H1 (cell line): ENCODE data around the gene OR2M4. TPM values are rescaled to one million over a fixed set of nuclear protein-coding genes. Genes with fewer than 3 reads are reported as not detected.

ENCODE experiments used
- CTCF ChIA-PET: fragments of 300-600 bp; sonication (Branson Sonifier 250); formaldehyde crosslinking; loops from one replicate; lab custom pipeline; 2021; ENCODE audit not compliant: partially characterized antibody; lab: Charles Lee
- POLR2A ChIA-PET: fragments of 300-600 bp; sonication (Branson Sonifier 250); formaldehyde crosslinking; loops from one replicate; lab custom pipeline; 2021; ENCODE audit warnings: inconsistent platforms; ENCODE audit not compliant: partially characterized antibody; lab: Charles Lee
- DNase-seq, 2 experiments: peaks; one replicate each; pipeline versions ENCODE4 v3.0.0 to v3.0.0-alpha.2; 2010 to 2022; ENCODE audit warnings: low spot score in 2 of 2, low read depth in 1 of 2, mixed read lengths in 1 of 2
- FAIRE-seq: peaks from 2 replicates; lab custom pipeline; 2011; peaks lifted over from hg19 to GRCh38; lab: Jason Lieb, UNC
- H2AFZ ChIP-seq: 2 replicates; pipeline ENCODE4 v1.8.1; 2012; ENCODE audit warnings: low read length, inconsistent platforms
- H2AK5ac ChIP-seq: 2 replicates; pipeline ENCODE4 v1.6.1; 2013; ENCODE audit warnings: low read depth, low read length
- H2BK120ac ChIP-seq: replicated peaks from 2 replicates; pipeline ENCODE3; 2013; ENCODE audit warnings: low read depth, low read length, inconsistent platforms
- H2BK12ac ChIP-seq: 2 replicates; pipeline ENCODE4 v1.6.1; 2013; ENCODE audit warnings: low read depth, low read length
- H2BK15ac ChIP-seq: 2 replicates; pipeline ENCODE4 v1.6.1; 2013; ENCODE audit warnings: low read length
- H2BK20ac ChIP-seq: 2 replicates; pipeline ENCODE4 v1.6.1; 2013; ENCODE audit warnings: low read length
- H2BK5ac ChIP-seq: 2 replicates; pipeline ENCODE4 v1.6.1; 2013; ENCODE audit warnings: low read depth, low read length
- H3K14ac ChIP-seq: 2 replicates; pipeline ENCODE4 v1.6.1; 2013; ENCODE audit warnings: inconsistent platforms; ENCODE audit not compliant: insufficient read length
- H3K18ac ChIP-seq: 2 replicates; pipeline ENCODE4 v1.6.1; 2013; ENCODE audit warnings: low read length; ENCODE audit errors: extremely low read depth
- H3K23ac ChIP-seq: 2 replicates; pipeline ENCODE4 v1.6.1; 2013; ENCODE audit warnings: inconsistent platforms; ENCODE audit not compliant: insufficient read length
- H3K23me2 ChIP-seq: 2 replicates; pipeline ENCODE4 v1.6.1; 2013; ENCODE audit warnings: low read depth, low read length
- H3K27ac ChIP-seq: 2 replicates; pipeline ENCODE4 v1.6.1; 2011; ENCODE audit warnings: low read depth, low read length, inconsistent platforms
- H3K27me3 ChIP-seq, 4 experiments: replicated peaks in 1 of 4; 1 replicate in 1 of 4; 2 replicates in 3 of 4; pipeline versions ENCODE4 v1.6.1 to v1.8.1; 2011 to 2013; ENCODE audit warnings: low read length in 3 of 4, mild to moderate bottlenecking in 3 of 4, inconsistent platforms in 2 of 4, mixed read lengths in 2 of 4, moderate library complexity in 1 of 4; ENCODE audit not compliant: control insufficient read depth in 3 of 4, insufficient read depth in 3 of 4; ENCODE audit errors: extremely low read depth in 1 of 4
- H3K36me3 ChIP-seq, 4 experiments: 2 replicates each; pipeline versions ENCODE4 v1.6.1 to v1.8.1; 2011 to 2013; ENCODE audit warnings: mild to moderate bottlenecking in 4 of 4, low read length in 3 of 4, moderate library complexity in 2 of 4, control low read depth in 1 of 4, inconsistent platforms in 1 of 4; ENCODE audit not compliant: insufficient read depth in 4 of 4, control insufficient read depth in 2 of 4
- H3K4ac ChIP-seq: replicated peaks from 2 replicates; pipeline ENCODE3; 2013; ENCODE audit warnings: low read length, low read depth, mixed read lengths, inconsistent platforms; ENCODE audit not compliant: insufficient read length
- H3K4me1 ChIP-seq, 4 experiments: replicated peaks in 1 of 4; 1 replicate in 1 of 4; 2 replicates in 3 of 4; pipeline versions ENCODE4 v1.6.1 to v1.8.1; 2011 to 2013; ENCODE audit warnings: low read length in 3 of 4, inconsistent platforms in 2 of 4, mixed read lengths in 1 of 4; ENCODE audit not compliant: insufficient read depth in 4 of 4, control insufficient read depth in 3 of 4
- H3K4me2 ChIP-seq, 2 experiments: 2 replicates each; pipeline versions ENCODE4 v1.6.1 to v1.8.1; 2011 to 2013; ENCODE audit warnings: low read depth in 2 of 2, low read length in 2 of 2, control low read depth in 1 of 2, inconsistent platforms in 1 of 2, mild to moderate bottlenecking in 1 of 2; ENCODE audit not compliant: insufficient read depth in 1 of 2
- H3K4me3 ChIP-seq, 4 experiments: fragments of 200-600, 300-600 bp in 1 of 4; sonication (generic), shearing (Covaris generic), sonication (Bioruptor Twin) in 1 of 4; 2 replicates each; pipeline versions ENCODE4 v1.5.1 to v1.8.1; 2011 to 2016; ENCODE audit warnings: low read length in 4 of 4, low read depth in 3 of 4, control low read depth in 2 of 4, inconsistent platforms in 2 of 4, mild to moderate bottlenecking in 2 of 4, mixed read lengths in 1 of 4, moderate library complexity in 1 of 4; ENCODE audit not compliant: insufficient read depth in 2 of 4; ENCODE audit errors: extremely low read depth in 1 of 4
- H3K56ac ChIP-seq: replicated peaks from 2 replicates; pipeline ENCODE3; 2013; ENCODE audit warnings: low read depth, mild to moderate bottlenecking, mixed read lengths, low read length, inconsistent platforms; ENCODE audit not compliant: insufficient read length
- H3K79me1 ChIP-seq: 2 replicates; pipeline ENCODE4 v1.6.1; 2013; ENCODE audit warnings: low read depth, low read length, control low read depth
- H3K79me2 ChIP-seq, 2 experiments: 2 replicates each; pipeline versions ENCODE4 v1.6.1 to v1.8.1; 2012 to 2013; ENCODE audit warnings: low read length in 2 of 2, mild to moderate bottlenecking in 2 of 2, inconsistent platforms in 1 of 2; ENCODE audit not compliant: insufficient read depth in 2 of 2, control insufficient read depth in 1 of 2
- H3K9ac ChIP-seq, 4 experiments: replicated peaks in 1 of 4; 1 replicate in 1 of 4; 2 replicates in 3 of 4; pipeline versions ENCODE4 v1.6.1 to v1.8.1; 2011 to 2013; ENCODE audit warnings: low read depth in 3 of 4, low read length in 3 of 4, control low read depth in 2 of 4, mild to moderate bottlenecking in 2 of 4, moderate library complexity in 2 of 4, inconsistent platforms in 1 of 4; ENCODE audit errors: extremely low read depth in 1 of 4
- H3K9me3 ChIP-seq, 2 experiments: 2 replicates each; pipeline versions ENCODE4 v1.6.1 to v1.8.1; 2012 to 2013; ENCODE audit warnings: mild to moderate bottlenecking in 2 of 2, moderate library complexity in 2 of 2, control low read depth in 1 of 2, inconsistent platforms in 1 of 2, low read depth in 1 of 2, low read length in 1 of 2, mixed read lengths in 1 of 2; ENCODE audit not compliant: insufficient read depth in 2 of 2
- H4K20me1 ChIP-seq, 2 experiments: replicated peaks in 1 of 2; 2 replicates each; pipeline versions ENCODE3 to v1.8.1; 2011 to 2013; ENCODE audit warnings: inconsistent platforms in 2 of 2, low read length in 2 of 2, mild to moderate bottlenecking in 1 of 2; ENCODE audit not compliant: insufficient read depth in 2 of 2, control insufficient read depth in 1 of 2
- H4K5ac ChIP-seq: 2 replicates; pipeline ENCODE4 v1.6.1; 2013; ENCODE audit warnings: low read length, low read depth, mixed read lengths, inconsistent platforms; ENCODE audit not compliant: insufficient read length
- H4K8ac ChIP-seq: 2 replicates; pipeline ENCODE4 v1.8.0; 2013; ENCODE audit warnings: mild to moderate bottlenecking, moderate library complexity, low read length, inconsistent platforms; ENCODE audit not compliant: insufficient read depth; ENCODE audit errors: extremely low read depth
- H4K91ac ChIP-seq: replicated peaks from 2 replicates; pipeline ENCODE3; 2013; ENCODE audit warnings: low read length, mixed read lengths, inconsistent platforms; ENCODE audit not compliant: insufficient read length
- BCL11A ChIP-seq, 2 experiments: IDR thresholded peaks; one replicate each; pipeline ENCODE4 v1.6.1; 2011; ENCODE audit warnings: low read depth in 2 of 2, low read length in 2 of 2, mild to moderate bottlenecking in 2 of 2
- EP300 ChIP-seq, 2 experiments: IDR thresholded peaks; 1 replicate in 1 of 2; 2 replicates in 1 of 2; pipeline ENCODE4 v1.6.1; 2011 to 2012; ENCODE audit warnings: low read depth in 2 of 2, low read length in 2 of 2, mild to moderate bottlenecking in 2 of 2, borderline replicate concordance in 1 of 2, inconsistent platforms in 1 of 2, moderate library complexity in 1 of 2
- KDM4A ChIP-seq: IDR thresholded peaks from one replicate; pipeline ENCODE4 v1.7.1; 2012; ENCODE audit warnings: low read depth, mild to moderate bottlenecking, moderate library complexity, low read length, inconsistent platforms; ENCODE audit not compliant: severe bottlenecking
- WGBS, 2 experiments: shearing (Covaris generic) in 1 of 2; methylation state at CpG; one replicate each; pipeline versions ENCODE4 v1.1.6 to v1.1.7; 2013 to 2015; ENCODE audit warnings: low lambda C conversion rate in 2 of 2, mixed read lengths in 2 of 2, inconsistent platforms in 1 of 2, low coverage in 1 of 2, missing lambda C conversion rate in 1 of 2; ENCODE audit not compliant: insufficient replicate concordance in 2 of 2, insufficient coverage in 1 of 2, insufficient read length in 1 of 2; ENCODE audit errors: extremely low coverage in 1 of 2, missing lambda C conversion rate in 1 of 2; 5-methylcytosine and 5-hydroxymethylcytosine counted together
- polyA plus RNA-seq, 7 experiments: library from polyadenylated mRNA; depleted of rRNA in 3 of 7; stranded (reverse) in 5 of 7; unstranded in 2 of 7; fragments of >200 nt in 5 of 7; fragments of 200-250 nt in 2 of 7; gene quantifications; 1 replicate in 5 of 7; 2 replicates in 1 of 7; 4 replicates in 1 of 7; pipeline versions ENCODE4 v1.2.1 to v1.2.3, GENCODE V29; 2011 to 2013; ENCODE audit warnings: missing spikeins in 2 of 7, mixed read lengths in 2 of 7
- total RNA-seq: library from RNA; stranded (reverse); fragmentation: NEBNext Ultra II Directional; extraction: Animal tissue kit (Norgen Biotek cat#: 25700); gene quantifications from 2 replicates; pipeline ENCODE4 v1.2.1, GENCODE V29; 2021

OR2M4 gene
- total and polyA plus RNA-seq, 2 of the 8 experiments (the other 6 are each of a cell fraction or from before 2014, with no cell fraction given): not detected

DNA sequence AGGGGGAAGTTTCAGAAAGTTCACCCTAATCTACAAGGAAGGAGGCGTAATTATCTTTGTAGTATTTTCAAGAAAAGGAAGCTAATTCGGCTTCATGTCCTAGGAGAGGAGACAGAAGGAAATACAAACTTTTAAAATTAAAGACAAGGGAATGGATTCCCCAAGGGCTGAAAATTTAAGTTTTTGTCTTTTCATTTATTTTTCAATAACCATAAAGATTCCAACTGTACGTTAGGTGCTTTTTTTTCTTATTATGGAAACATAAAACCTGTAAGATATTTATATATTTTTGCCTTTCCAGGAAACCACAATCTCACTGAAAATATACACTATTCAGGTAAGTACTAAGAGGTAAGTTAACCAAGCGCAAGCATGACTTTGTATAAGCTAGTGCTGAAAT lies 34.3 kb upstream of the OR2M4 start, which contains the start of gene OR2M3:
Gene OR2M3 (plus strand): TSS at position 301 of the 400 bp plus-strand sequence. CDS start 5,803 bp downstream, outside the sequence.
- H4K91ac ChIP-seq: no peak within 1 kb of the TSS
- H4K20me1 ChIP-seq: no peaks in the 10 kb centered on the region
- no peak within 1 kb of the TSS for H3K27ac ChIP-seq
- H3K79me1 ChIP-seq: no peaks in the 10 kb centered on the region
- H3K4me3 ChIP-seq: no peak within 1 kb of the TSS
- H3K4me2 ChIP-seq: no peak within 1 kb of the TSS
- H4K8ac ChIP-seq: no peak within 1 kb of the TSS
- H2BK5ac ChIP-seq: no peak within 1 kb of the TSS
- CTCF ChIA-PET: no interaction called here
- H2BK15ac ChIP-seq: no peak within 1 kb of the TSS
- H2BK120ac ChIP-seq: no peak within 1 kb of the TSS
- POLR2A ChIA-PET: no interaction called here
- no peaks in the 10 kb centered on the region for H3K79me2 ChIP-seq
- no peaks in the 10 kb centered on the region for H3K27me3 ChIP-seq
- no peak within 1 kb of the TSS for H3K18ac ChIP-seq
- 72% methylated on average over 4 of the region's 4 CpGs; no CpG with 5 or more reads in 1 of the 2 experiments for WGBS, 2 experiments
- H3K23ac ChIP-seq: no peak within 1 kb of the TSS
- no peak within 1 kb of the TSS for H4K5ac ChIP-seq
- no peaks in the 10 kb centered on the region; a peak in 1 of 8 replicates for H3K36me3 ChIP-seq
- FAIRE-seq (no peak), DNase-seq (no peak)
- H3K9me3 ChIP-seq: peaks cover 35 to 43% of the 10 kb centered on the region in 2 experiments
- H3K9ac ChIP-seq: no peak within 1 kb of the TSS
- no peak within 1 kb of the TSS for H2BK20ac ChIP-seq
- no peak within 1 kb of the TSS for H3K56ac ChIP-seq
- no peak within 1 kb of the TSS for H2AFZ ChIP-seq
- no peaks in the 10 kb centered on the region for H3K23me2 ChIP-seq
- TF ChIP-seq BCL11A (IDR thresholded peaks at IDR 0.05; ENCODE audit: low read depth in 2 of 2, low read length in 2 of 2) (no peak), KDM4A (no peak), EP300 (IDR thresholded peaks at IDR 0.05; ENCODE audit: borderline replicate concordance in 1 of 2, low read depth in 2 of 2, low read length in 2 of 2) (no peak)
- TF ChIP-seq, all 59 proteins: peak for 0
- Histone ChIP-seq H3K14ac (no peak within 1 kb of the TSS), H2BK12ac (no peak within 1 kb of the TSS), H3K4ac (no peak within 1 kb of the TSS), H2AK5ac (no peak within 1 kb of the TSS), H3K4me1 (no peaks in the 10 kb centered on the region)
